HG03457 (cell line): ENCODE measurements around the gene CYTH2.

Source experiments
- ATAC-seq: cut with Tn5 transposase; IDR thresholded peaks from one replicate; pipeline ENCODE4 v1.9.1; 2021; ENCODE audit warnings: moderate number of reproducible peaks; ENCODE audit not compliant: unreplicated experiment

The CYTH2 gene

GRCh38 chr19:48452289-48453190 lies 16.6 kb upstream of the CYTH2 start:
- no peak for ATAC-seq

GRCh38 chr19:48454150-48454730 lies 14.9 kb upstream of the CYTH2 start:
- ATAC-seq, result no peak

- no peak for ATAC-seq
Observed at GRCh38 chr19:48455171-48455907, 13.8 kb upstream of the CYTH2 start, which contains the start of gene KCNJ14. TSS of gene KCNJ14 (plus strand) at chr19:48455574. CDS start at chr19:48461725, 6,151 bp downstream.

GRCh38 chr19:48455908-48456562 lies 13.1 kb upstream of the CYTH2 start:
- ATAC-seq, result no peak

GRCh38 chr19:48456864-48457263 lies 12.3 kb upstream of the CYTH2 start:
- ATAC-seq, result no peak

GRCh38 chr19:48458016-48458415 lies 11.2 kb upstream of the CYTH2 start:
- ATAC-seq, result no peak

GRCh38 chr19:48461651-48461981 lies 7.6 kb upstream of the CYTH2 start:
- no peak for ATAC-seq

- ATAC-seq, result no peak
Observed at GRCh38 chr19:48461982-48462655, 7.0 kb upstream of the CYTH2 start.

GRCh38 chr19:48465215-48465614 lies 4.0 kb upstream of the CYTH2 start:
- no peak for ATAC-seq

- no peak for ATAC-seq
Observed at GRCh38 chr19:48466561-48467325, 2.4 kb upstream of the CYTH2 start.

GRCh38 chr19:48468772-48469288 lies 339 bp upstream of the CYTH2 start:
- peak; percentile 77 for ATAC-seq

- no peak for ATAC-seq
Observed at GRCh38 chr19:48469934-48470680, 938 bp downstream of the CYTH2 start.

- no peak for ATAC-seq
Observed at GRCh38 chr19:48470856-48471255, 1.7 kb downstream of the CYTH2 start.

- ATAC-seq, result no peak
Observed at GRCh38 chr19:48471836-48472235, 2.7 kb downstream of the CYTH2 start.

GRCh38 chr19:48473161-48473966 lies 4.2 kb downstream of the CYTH2 start:
- ATAC-seq, result no peak

GRCh38 chr19:48474084-48474592 lies 5.0 kb downstream of the CYTH2 start:
- ATAC-seq, result no peak

- no peak for ATAC-seq
Observed at GRCh38 chr19:48475369-48476068, 6.3 kb downstream of the CYTH2 start.
